HG02943 (cell line): Measurements from ENCODE around the gene PRKRA.
"Not testable (repeated sequence)": the region's sequence is repeated elsewhere in the genome, so short reads cannot be mapped to it uniquely, and the experiment has no call there.

Source experiments
- ATAC-seq: cut with Tn5 transposase; IDR thresholded peaks from one replicate; pipeline ENCODE4 v1.9.1; 2021; ENCODE audit warnings: mild to moderate bottlenecking, low read depth, moderate library complexity; ENCODE audit not compliant: unreplicated experiment

PRKRA gene

DNA sequence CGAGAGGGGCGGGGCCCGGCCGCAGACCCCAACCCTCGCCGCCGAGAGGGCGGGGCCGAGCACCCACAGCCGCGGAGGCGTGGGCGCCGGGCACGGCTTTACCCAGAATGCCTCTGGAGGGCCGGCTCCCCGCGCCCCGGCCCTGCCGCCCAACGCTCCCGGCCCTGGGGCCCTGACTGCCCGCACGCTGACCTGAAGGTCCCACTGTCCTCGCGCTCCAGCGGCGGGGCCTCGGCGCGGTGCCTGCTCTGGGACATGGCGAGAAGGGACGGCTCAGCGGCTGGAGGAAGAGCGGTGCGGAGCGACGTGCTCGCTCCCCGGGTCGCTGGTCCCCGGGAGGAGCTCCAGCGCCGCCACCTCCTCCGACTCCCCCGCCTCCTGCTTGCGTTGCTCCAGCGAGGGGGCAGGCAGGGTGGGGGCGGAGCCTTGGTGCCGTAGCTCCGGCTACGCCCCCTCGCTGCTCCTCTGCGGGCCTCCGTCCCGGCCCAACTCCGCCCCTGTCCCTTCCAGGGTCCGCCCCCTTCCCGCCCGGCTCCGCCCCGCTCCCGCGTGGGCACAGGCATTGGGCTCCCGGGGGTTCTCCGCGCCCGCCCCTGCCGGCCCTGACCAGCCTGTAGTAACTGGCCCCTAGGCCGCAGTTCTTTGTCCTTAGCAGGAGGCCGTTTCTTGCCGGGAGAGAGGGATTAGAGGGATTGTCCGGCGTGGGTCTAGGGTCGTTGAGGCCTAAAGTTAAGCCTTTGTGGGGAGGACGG is at the start of gene PRKRA, which contains the start of gene PJVK:
PRKRA (minus strand) TSS at position 402 of the 752 bp plus-strand sequence; CDS start at position 257, 145 bp downstream.
PJVK (plus strand) TSS at position 605 of the 752 bp plus-strand sequence. CDS start 2,032 bp downstream, outside the sequence.
- ATAC-seq: peak; percentile 75

GRCh38 chr2:178499640-178500039 is 48.7 kb upstream of the PRKRA start:
- no peak for ATAC-seq

DNA sequence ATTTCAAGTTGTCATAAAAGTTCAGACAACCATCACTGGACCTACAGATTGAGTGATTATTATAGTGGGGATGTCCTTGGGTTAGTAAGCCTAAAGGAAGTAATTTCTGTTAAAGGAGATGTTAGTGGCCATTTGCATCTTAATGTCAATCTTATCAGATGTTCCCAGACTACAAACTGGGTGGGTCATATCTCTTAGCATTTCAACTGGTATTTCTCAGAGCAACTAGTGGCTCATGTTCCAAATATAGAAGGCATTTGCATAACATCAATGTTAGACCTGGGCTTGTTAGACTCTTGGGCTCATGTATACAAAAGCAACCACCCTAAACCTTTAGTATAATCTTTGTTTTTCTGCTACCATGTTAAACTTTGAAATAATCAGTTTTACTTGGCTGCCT is 47.2 kb upstream of the PRKRA start:
- no peak for ATAC-seq

DNA sequence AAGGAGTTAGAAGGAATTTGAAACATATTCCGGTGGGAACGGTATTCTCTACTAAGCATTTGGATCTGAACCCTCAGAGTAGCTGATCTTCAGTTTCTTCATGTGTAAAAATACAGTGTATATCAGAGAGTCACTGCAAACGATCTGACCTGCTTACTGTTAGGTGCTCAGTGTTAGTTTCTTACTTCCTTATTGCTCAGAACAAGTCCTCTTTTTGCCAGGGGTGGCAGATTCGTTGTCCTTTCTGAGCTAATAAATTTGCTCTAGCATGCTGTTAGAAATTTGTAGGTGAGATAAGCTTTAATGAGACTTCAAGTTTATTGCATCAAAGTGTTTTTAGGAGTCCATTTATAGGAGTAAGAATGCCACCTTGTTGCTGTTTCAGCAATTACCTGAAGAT is 45.1 kb upstream of the PRKRA start:
- no peak for ATAC-seq

DNA sequence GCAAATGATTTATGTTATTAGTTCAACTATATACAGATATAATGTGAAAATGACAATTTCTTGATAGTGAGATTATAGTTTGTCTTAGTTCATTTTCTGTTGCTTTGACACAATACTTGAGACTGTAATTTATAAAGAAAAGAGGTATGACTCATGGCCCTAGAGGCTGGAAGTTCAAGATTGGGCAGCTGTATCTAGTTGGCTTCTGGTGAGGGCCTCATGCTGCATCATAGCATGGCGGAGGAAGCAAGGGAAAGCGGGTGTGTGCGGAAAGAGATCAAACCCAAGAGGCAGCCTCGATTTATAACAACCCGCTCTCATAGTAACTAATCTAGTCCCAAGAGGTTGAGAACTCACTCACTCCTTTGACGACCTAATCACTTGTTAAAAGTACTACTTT is 40.6 kb upstream of the PRKRA start:
- ATAC-seq: no peak

GRCh38 chr2:178485356-178485755 is 34.4 kb upstream of the PRKRA start:
- ATAC-seq: no peak

GRCh38 chr2:178484245-178485041 is 33.5 kb upstream of the PRKRA start:
- ATAC-seq: no peak

DNA sequence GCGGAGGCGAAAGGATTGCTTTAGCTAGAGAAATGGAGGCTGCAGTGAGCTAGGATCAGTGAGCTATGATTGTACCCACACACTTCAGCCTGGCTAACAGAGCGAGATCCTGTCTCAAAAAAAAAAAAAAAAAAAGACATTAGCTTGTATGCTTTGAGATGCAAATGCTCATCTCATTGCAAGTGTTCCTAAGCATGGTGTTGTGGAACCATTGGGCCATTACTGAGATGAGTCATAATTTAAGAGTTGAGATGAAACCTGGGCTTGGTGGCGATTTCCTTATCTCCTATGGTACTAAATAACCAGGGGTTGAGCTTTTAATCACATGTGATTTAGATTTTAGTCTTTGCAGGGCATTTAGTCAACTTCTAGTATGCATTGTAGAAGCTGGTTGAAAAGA is 31.5 kb upstream of the PRKRA start:
- no peak for ATAC-seq

- ATAC-seq: peak; percentile 59
Observed at GRCh38 chr2:178480227-178481181, 29.5 kb upstream of the PRKRA start, which contains the start of gene PLEKHA3. Gene PLEKHA3, plus strand, starts transcription at chr2:178480457. Its CDS starts 413 bp downstream, at chr2:178480870.

- no peak for ATAC-seq
Observed at GRCh38 chr2:178479758-178480226, 28.8 kb upstream of the PRKRA start.

DNA sequence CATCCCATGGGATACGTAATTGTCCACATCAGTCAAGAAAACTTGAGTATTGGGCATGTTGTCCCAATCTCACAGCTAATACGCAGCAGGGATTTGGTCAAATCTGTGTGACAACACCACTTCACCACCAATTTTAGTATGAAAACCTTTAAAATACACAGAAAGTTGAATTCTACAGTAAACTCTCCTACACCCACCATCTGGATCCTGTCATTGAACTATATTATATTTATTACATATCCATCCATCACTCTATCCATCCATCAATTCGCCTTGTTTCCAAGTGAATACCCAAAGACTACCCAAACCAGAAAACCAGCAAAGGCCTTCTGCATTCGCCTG is 28.3 kb upstream of the PRKRA start:
- no peak for ATAC-seq

GRCh38 chr2:178478439-178479274 is 27.7 kb upstream of the PRKRA start, which contains the start of gene FKBP7:
Gene FKBP7, minus strand, starts transcription at chr2:178478600. Its CDS starts 101 bp downstream, at chr2:178478499.
- peak; percentile 44 for ATAC-seq

DNA sequence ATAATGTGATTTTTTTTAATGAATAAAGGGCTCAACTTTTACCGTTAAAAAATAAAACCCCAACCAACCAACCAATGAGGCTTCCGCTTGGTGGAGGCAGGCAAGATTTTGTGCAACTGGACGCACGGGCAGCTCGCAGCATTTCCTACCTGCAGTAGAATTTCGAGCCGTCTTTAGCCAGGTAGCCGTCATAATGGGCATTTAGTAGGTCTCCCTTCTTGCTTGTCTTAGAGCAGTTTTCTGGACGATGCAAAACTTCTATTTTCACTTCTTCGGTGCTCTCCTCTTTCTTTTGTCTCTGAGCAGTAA is 27.1 kb upstream of the PRKRA start:
- ATAC-seq: no peak

GRCh38 chr2:178477443-178478129 is 26.6 kb upstream of the PRKRA start:
- no peak for ATAC-seq

GRCh38 chr2:178476477-178476876 is 25.5 kb upstream of the PRKRA start:
- no peak for ATAC-seq

GRCh38 chr2:178474560-178474959 is 23.6 kb upstream of the PRKRA start:
- no peak for ATAC-seq

DNA sequence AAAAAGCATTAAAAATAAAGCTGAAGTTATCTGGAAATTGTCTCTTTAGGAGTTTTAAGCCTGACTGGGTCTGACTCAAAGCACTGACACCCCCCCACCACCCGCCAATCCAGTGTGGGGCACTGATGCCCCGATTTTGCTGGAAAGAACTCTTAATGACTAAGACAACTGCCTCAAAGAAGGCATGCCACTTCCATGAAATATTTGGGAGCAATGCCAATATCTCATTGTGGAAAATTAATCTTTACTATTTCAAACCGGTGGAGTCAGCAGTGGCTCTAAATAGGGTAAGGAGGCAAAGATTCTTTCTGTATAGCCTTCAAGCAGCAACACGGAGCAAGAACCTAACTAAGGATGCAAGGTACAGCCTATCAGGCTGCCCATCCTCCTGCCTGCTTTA is 23.0 kb upstream of the PRKRA start:
- no peak for ATAC-seq

GRCh38 chr2:178473373-178473772 is 22.4 kb upstream of the PRKRA start:
- ATAC-seq: no peak

DNA sequence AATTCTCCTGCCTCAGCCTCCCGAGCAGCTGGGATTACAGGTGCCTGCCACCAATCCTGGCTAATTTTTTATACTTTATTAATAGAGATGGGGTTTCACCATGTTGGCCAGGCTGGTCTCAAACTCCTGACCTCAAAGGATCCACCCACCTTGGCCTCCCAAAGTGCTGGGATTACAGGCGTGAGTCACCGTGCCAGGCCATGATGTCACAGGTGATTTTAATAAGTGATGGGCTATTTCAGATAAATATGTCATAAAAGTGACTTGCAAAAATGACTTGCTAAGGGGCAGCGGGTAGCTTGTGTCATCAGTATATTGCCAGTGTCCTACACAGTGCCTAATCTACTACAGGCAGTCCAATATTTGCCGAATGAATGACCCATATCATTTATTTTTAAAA is 20.3 kb upstream of the PRKRA start:
- ATAC-seq: not testable (repeated sequence)
